Mesothelial cell of epicardium (in vitro differentiated cells): ENCODE data around the gene SEC14L5. TPM values are rescaled to one million over a fixed set of nuclear protein-coding genes. Genes with fewer than 3 reads are reported as not detected.
A peak's percentile ranks its signal among the peaks of the same experiment; 100 is the strongest.

ENCODE experiments used
- DNase-seq, 2 experiments: peaks; one replicate each; pipeline ENCODE4 v3.0.0; 2021; ENCODE audit warnings: low spot score in 2 of 2; ENCODE audit not compliant: unreplicated experiment in 2 of 2
- H3K27ac Mint-ChIP-seq: 2 replicates; pipeline ENCODE4 v1.8.0; 2021; ENCODE audit warnings: mixed read lengths
- H3K27me3 Mint-ChIP-seq: 2 replicates; pipeline ENCODE4 v1.8.0; 2021; ENCODE audit warnings: low read depth, mixed read lengths
- H3K36me3 Mint-ChIP-seq: 2 replicates; pipeline ENCODE4 v1.8.0; 2021; ENCODE audit warnings: mixed read lengths
- H3K4me1 Mint-ChIP-seq: 2 replicates; pipeline ENCODE4 v1.8.0; 2021; ENCODE audit warnings: mixed read lengths
- H3K4me3 Mint-ChIP-seq: 2 replicates; pipeline ENCODE4 v1.8.0; 2021; ENCODE audit warnings: mild to moderate bottlenecking, moderate library complexity, mixed read lengths
- H3K9me3 Mint-ChIP-seq: 2 replicates; pipeline ENCODE4 v1.8.0; 2021; ENCODE audit warnings: mixed read lengths
- total RNA-seq: library from RNA; stranded (reverse); gene quantifications from 3 replicates; pipeline ENCODE4 v1.2.1, GENCODE V29; 2021
- TF ChIP-seq, protein P1 (sequence below): fragments of 200-600 bp; sonication (generic); IDR thresholded peaks from one replicate; pipeline ENCODE4 v1.5.0; 2021; ENCODE audit warnings: antibody characterized with exemption; ENCODE audit not compliant: unreplicated experiment

Gene SEC14L5
- total RNA-seq, 1 donor from 2014 or later = 0.13 TPM

- Mint-ChIP-seq H3K4me3 (no peak overlapping the region), H3K36me3 (no peaks in the 10 kb centered on the region), H3K27ac (no peak overlapping the region), H3K27me3 (peaks cover 15% of the 10 kb centered on the region), H3K4me1 (peaks cover 32% of the 10 kb centered on the region), H3K9me3 (no peaks in the 10 kb centered on the region)
- TF ChIP-seq, protein P1, sequence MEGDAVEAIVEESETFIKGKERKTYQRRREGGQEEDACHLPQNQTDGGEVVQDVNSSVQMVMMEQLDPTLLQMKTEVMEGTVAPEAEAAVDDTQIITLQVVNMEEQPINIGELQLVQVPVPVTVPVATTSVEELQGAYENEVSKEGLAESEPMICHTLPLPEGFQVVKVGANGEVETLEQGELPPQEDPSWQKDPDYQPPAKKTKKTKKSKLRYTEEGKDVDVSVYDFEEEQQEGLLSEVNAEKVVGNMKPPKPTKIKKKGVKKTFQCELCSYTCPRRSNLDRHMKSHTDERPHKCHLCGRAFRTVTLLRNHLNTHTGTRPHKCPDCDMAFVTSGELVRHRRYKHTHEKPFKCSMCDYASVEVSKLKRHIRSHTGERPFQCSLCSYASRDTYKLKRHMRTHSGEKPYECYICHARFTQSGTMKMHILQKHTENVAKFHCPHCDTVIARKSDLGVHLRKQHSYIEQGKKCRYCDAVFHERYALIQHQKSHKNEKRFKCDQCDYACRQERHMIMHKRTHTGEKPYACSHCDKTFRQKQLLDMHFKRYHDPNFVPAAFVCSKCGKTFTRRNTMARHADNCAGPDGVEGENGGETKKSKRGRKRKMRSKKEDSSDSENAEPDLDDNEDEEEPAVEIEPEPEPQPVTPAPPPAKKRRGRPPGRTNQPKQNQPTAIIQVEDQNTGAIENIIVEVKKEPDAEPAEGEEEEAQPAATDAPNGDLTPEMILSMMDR = no peak
- no peak for DNase-seq
These were observed 15.6 kb upstream of the SEC14L5 start for GRCh38 chr16:4942481-4942880.

GRCh38 chr16:4944333-4945281 lies 13.5 kb upstream of the SEC14L5 start:
- peak; percentile 93 to 97 for DNase-seq
- Mint-ChIP-seq H3K27ac (peak overlapping the region; percentile 99), H3K36me3 (no peaks in the 10 kb centered on the region), H3K9me3 (no peaks in the 10 kb centered on the region), H3K27me3 (peaks cover 3% of the 10 kb centered on the region), H3K4me1 (peaks cover 41% of the 10 kb centered on the region), H3K4me3 (peak overlapping the region; percentile 46)
- TF ChIP-seq, protein P1 = no peak

- no peak overlapping the region for H3K4me3 Mint-ChIP-seq
- TF ChIP-seq, protein P1 = no peak
- H3K36me3 Mint-ChIP-seq = no peaks in the 10 kb centered on the region
- DNase-seq = no peak
- peaks cover 41% of the 10 kb centered on the region for H3K4me1 Mint-ChIP-seq
- H3K27ac Mint-ChIP-seq = peak overlapping the region; percentile 99
- peaks cover 3% of the 10 kb centered on the region for H3K27me3 Mint-ChIP-seq
- H3K9me3 Mint-ChIP-seq = no peaks in the 10 kb centered on the region
These were observed 12.3 kb upstream of the SEC14L5 start for GRCh38 chr16:4945560-4946502.

GRCh38 chr16:4946917-4947316 lies 11.2 kb upstream of the SEC14L5 start:
- H3K36me3 Mint-ChIP-seq = no peaks in the 10 kb centered on the region
- H3K9me3 Mint-ChIP-seq = no peaks in the 10 kb centered on the region
- H3K4me3 Mint-ChIP-seq = no peak overlapping the region
- peaks cover 38% of the 10 kb centered on the region for H3K4me1 Mint-ChIP-seq
- DNase-seq = no peak
- TF ChIP-seq, protein P1 = no peak
- no peak overlapping the region for H3K27ac Mint-ChIP-seq
- H3K27me3 Mint-ChIP-seq = no peaks in the 10 kb centered on the region

- Mint-ChIP-seq H3K9me3 (no peaks in the 10 kb centered on the region), H3K36me3 (no peaks in the 10 kb centered on the region), H3K27me3 (no peaks in the 10 kb centered on the region), H3K27ac (peak overlapping the region; percentile 95), H3K4me1 (peaks cover 35% of the 10 kb centered on the region), H3K4me3 (peak overlapping the region; percentile 12)
- DNase-seq = no peak
- TF ChIP-seq, protein P1 = no peak
These were observed 10.2 kb upstream of the SEC14L5 start for GRCh38 chr16:4947722-4948503.
